COLO668 (cell line): ENCODE results near the gene FER1L5.

Source experiments
- DNase-seq: peaks from one replicate; lab custom pipeline; 2025; ENCODE audit not compliant: unreplicated experiment; lab: John Stamatoyannopoulos, UW

FER1L5 gene

DNA sequence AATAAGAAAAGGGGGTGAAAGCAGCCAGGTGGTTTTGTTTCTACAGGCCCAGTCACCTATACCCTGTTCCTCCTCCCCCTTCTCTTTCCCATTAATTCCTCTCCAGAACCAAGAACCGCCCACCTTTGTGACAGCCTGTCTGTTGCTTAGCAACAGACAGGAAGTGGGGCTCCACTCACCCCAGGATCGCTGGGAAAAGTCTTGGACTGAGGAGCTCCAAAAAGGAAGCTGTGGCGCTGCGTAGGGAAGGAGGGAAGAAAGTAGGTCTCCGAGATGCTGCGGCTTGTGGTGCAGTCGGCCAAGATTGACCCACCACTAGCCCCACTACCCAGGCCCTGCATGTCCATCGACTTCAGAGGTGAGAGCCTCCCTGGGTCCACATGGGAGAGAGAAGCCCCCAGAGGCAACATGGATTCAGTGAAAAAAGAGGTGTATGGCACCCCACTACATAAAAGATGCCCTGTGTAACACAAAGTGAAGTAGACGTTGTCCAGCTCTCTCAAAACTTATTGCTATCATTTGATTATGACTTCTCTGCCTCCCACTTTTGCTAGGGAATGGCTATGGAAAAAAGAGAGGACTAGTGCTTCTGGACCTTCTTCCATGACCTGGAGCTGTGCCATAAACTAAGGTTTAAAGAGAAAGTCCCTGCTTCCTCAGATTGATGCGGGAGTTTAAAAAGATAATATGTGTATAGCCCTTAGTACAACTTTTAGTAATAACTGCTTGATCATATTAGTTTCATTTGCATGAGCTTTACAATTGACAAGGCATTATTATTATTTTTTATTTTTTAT is at the start of gene FER1L5:
Gene FER1L5 (plus strand): TSS at position 201 of the 797 bp plus-strand sequence. CDS start 73 bp downstream, at position 274.
- no peak for DNase-seq

DNA sequence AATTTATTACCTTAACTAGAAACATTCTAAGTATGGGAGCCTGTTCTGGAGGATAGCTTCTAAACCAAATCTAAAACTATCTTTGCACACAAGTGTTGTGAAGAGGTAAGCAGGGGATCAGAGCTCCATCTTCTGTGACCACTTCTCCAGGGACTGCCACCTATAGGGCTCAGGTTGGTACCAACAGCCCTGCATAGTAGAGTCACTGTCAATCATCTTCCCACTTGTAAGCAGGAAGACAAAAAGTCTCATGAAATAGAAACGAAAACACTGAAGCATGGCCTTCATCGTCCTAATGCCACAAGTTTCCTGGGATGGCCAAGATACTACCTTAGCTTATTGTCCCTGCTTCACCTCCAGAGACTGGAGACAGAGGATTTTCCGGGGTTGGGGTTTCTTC is 48.3 kb upstream of the FER1L5 start:
- no peak for DNase-seq

DNA sequence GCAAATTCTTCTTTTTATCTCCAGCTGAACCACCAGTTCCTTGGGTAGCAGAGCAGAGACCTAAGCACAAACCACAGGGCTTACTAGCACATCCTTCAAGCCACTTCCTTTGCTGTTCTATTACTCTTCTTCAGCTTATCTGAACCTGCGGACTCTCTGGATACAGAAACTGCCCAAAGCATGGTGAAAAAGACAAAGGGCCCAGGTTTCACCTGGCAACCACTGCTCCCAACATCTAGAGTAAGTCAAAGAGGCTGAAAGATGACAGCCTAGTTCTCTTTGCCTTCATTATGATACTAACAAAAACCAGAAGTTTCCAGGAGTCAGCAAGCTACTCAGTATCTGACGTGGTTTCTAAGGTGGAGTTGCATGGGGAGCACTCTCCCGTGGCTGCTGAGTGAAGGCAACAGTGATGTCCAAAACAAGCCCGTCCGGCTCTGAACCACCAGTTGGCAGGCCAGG is 47.8 kb upstream of the FER1L5 start:
- no peak for DNase-seq

DNA sequence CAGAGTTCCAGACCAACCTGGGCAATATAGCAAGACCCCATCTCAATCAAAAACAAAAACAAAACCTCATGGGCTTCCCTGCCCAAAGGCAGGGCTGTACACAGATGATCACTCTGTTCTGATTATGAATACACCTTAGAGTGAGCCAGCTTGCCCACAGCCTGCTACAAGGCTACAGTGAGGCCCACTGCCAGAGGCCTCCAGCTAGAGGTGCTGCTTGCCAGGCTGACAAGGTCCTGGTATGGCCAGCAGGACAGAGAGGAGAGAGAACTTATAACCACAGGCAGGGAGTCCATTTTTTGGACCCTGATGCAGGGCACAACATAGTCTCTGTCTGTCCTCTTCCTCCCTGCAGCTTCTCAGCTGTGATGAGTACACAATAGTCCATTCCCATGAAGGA is 46.0 kb upstream of the FER1L5 start:
- no peak for DNase-seq

DNA sequence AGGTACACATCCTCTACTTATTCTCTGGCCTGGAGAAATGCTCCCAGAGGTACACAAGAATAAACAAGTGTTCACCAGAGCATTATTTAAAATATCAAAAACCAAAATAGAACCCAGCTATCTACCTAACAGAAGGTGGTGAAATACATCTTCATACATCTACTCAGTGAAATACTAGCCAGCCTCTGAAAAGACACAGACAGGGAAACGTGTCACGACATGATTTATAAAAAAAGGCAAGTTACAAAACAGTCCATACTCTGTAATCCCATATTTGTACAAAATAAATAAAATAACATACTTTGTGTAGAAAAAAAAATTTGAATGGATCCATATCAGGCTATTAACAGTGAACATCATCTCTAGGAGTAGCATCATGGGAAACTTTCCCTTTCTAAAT is 42.6 kb upstream of the FER1L5 start:
- DNase-seq = no peak

DNA sequence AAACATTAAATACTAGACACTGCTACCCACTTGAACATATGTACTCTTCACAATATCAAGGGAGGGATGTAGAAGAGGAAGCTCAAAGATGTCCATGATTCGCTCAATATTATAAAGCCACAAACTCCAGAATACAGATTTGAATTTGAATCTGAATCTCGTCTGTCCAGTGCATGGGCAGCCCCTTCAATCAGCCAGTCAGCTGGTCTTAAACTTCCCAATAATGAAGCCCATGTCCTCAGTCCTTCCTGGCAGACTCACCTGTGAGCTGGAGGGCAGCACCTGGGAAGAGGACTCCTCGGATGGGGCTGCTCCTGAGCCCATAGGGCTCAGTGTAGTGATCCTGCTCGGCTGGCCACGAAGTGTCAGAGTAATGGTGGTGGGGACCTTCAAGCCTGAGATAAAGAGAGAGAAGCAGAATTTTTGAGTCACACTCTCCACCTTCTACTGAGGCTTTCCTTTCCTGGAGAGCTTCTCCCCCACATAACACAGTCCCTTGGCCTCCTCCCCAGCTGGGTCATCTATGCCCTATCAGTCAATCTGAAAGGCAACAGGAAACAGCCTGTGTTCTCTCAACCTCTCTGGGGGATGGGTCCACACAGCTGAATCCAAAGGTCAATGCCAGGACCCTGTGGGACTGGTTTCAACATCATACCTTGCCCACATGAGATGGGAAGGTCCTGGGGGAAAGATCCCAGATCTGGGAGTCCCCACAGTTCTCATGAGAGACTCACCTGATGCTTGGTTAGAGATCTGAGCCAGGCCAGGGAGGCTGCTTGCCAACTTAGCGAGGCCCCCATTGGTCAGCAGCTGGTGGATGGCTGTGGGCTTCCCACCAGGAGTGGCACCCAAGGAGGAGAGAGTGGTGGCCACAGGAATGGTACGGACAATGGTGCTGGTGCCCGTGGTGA is 40.9 kb upstream of the FER1L5 start:
- no peak for DNase-seq

DNA sequence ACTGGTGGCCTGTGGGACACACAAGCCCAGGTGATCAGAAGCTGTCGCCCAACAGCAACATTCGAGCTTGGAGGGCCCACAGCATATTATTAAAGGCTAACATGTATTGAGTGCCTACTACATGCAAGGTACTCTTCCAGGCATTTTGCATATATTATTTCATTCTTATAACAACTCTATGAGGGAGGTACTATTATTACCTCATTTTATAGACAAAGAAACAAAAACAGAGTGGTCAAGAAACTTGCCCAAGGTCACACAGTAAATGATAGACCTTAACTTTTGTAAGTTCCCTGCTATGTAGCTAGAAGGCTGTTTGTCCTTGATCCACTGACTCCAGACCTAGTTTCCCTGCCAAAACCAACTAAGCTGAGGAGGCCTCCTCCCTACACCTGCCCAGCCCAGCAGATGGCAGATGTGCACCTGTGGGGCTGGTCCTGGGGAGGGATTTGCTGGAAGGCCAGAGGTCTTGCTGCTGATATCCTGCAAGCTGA is 40.2 kb upstream of the FER1L5 start:
- peak; percentile 5 for DNase-seq

DNA sequence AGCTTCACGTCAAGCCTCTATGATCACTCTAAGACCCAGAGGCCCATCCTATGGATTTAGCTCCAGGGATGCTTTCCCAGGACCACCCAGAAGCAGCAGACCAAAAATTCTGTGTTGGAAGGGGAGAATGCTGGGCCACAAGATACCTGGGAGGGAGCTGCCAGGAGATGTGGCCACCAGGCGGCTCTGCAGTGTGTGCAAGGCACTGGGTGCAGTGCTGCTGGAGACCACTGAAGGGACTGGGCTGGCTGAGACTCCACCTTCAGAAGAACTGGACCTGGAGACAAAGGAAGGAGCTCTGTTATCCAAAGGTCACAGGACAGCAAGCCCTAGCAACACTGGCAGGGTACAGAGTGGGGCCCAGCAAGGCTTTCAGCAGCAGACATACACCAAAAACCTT is 38.5 kb upstream of the FER1L5 start:
- no peak for DNase-seq

GRCh38 chr2:96608469-96609455 is 33.8 kb upstream of the FER1L5 start:
- DNase-seq = no peak

GRCh38 chr2:96616128-96616527 is 26.4 kb upstream of the FER1L5 start:
- DNase-seq = no peak

DNA sequence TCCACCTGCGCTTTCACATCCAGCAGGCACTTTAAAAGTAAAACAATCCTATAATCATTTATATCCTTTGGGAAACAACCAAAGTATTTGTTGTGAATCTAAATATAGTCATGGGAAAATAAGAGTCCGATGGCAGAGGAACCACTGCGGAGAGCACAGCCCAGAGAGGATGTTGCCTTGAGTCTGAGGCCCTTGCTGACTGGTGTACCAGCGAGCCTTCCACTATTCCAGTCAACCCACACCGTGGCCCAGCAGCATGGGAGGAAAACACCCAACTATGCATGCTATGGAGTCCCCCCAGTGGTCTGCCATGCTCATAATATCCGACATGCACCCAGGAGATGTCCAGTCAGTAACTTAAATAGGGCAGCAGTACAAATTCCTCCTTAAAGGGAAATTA is 26.0 kb upstream of the FER1L5 start:
- no peak for DNase-seq

DNA sequence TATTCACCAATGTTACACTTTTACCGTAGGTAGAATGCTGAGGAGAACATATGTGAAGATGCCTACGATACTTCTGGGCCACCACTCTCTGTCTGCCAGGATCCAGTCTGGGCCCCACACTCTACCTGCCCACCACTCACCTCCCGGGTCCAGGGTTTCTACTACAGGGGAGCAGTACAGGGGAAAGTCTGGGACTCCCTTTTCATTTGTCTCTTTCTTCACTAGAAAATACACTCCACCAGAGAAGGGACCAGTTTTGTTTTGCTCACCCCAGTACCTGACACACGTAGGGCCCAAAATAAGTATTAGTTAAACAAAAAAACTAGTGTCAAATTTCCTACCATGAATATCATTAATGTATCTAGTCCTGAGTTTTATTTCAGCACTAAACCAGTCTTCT is 25.6 kb upstream of the FER1L5 start:
- DNase-seq = no peak

DNA sequence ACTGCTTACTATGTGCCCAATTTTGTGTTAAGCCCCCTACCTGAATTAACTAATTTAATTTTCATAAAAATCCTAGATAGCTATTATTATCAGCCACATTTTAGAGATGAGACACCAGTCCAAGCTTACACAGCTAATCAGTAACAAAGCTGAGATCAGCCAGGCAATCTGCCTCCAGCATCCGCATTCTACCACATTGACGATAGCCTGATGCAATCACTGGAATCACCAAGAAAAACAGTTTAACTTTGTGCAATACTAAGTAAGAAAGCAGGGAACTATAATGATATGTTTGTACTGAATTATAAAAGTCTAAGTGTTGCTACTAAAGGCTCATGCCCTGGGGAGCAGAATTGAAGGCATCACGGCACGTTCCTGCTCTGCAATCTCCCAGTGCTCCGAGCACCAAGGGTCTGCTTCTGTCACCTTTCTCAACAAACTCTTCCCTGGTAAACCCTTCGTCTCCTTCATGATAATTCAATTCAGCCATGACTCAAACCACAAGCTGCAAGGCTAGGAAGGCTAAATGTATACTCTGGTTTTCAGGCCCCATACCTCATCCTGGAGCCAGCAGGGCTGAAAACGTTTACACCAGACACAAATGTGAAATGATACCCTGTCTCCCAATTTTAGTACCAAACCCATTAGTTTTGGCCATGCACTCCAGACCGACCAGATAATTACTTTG is 23.8 kb upstream of the FER1L5 start:
- no peak for DNase-seq

- no peak for DNase-seq
These were observed 20.0 kb upstream of the FER1L5 start for GRCh38 chr2:96622544-96622943.

DNA sequence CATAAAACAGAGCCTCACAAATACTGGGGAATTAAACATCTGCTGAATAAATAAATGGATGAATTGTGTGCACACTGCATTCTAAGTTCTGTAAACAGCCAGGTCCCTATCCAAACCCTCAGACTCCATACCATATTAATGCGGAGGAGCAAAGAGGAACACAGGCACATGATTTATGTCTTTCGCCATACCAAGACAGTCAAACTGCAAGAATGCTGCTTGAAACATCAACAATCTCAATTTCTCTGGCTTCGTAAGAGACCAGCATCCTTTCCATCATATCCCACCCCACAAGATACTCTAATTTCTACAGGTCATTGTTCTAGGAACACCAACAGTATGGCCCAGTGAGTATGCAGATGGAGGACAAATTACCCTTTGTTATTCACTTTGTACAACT is 19.4 kb upstream of the FER1L5 start:
- DNase-seq = no peak

DNA sequence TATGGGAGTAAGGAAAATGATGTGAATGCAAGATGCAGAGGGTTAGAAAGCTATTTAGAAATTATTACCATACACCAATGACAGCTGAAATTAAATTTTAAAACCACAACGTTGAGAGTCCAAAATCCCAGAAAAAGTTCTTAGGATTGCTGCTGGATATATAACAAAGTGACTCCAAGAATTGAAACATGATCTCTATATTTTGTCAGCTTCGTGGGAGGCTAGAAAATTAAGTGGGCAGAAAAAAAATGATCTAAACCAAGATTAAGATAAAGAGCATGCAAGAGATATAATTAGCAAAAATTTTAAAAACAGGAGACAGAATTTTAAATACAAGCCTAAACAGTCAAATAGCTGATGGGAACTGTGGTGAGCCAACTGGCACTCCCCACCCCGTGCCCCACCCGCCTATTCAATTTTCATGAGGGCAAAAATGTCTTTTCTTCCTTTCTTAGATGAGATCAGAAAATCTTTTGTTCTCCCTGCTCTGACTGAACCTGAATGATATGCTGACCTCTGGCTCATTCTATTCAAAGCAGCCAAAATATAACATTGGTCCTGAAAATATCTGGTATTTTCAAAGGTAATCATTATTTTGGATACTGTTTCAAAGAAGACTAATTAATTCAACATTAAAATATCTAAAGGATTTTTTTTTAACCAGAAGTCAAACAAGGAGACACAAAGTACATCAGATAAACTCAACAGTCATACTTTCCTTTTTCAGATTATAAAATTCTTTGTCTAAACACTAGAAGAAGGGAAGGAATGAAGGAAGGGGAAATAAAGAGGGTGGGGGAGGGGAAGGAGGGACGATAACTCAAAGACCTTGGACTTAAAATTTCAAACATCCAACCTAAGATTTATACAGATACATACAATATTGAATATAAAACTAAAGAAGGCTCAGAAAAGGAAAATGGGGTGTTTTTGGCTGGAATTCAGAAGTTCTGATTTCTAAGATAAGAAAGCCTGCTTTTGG is 16.7 kb upstream of the FER1L5 start:
- no peak for DNase-seq

DNA sequence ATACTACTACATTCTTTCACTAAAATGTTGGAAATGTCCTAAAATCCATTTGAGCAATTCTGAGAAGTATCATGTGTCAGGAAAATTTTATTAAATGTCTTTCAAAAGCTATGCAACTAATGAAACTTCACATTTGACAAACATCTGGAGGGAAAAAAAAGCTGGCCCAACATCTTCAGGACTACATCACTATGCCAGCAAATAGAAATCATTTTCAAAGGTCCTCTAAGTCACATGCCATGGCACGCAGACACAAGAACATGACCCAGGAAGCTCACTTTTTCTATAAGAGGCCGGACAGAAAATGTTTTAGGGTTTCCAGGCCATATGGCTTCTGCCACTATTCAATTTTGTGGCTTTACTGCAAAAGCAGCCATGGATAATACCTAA is 16.0 kb upstream of the FER1L5 start:
- no peak for DNase-seq

DNA sequence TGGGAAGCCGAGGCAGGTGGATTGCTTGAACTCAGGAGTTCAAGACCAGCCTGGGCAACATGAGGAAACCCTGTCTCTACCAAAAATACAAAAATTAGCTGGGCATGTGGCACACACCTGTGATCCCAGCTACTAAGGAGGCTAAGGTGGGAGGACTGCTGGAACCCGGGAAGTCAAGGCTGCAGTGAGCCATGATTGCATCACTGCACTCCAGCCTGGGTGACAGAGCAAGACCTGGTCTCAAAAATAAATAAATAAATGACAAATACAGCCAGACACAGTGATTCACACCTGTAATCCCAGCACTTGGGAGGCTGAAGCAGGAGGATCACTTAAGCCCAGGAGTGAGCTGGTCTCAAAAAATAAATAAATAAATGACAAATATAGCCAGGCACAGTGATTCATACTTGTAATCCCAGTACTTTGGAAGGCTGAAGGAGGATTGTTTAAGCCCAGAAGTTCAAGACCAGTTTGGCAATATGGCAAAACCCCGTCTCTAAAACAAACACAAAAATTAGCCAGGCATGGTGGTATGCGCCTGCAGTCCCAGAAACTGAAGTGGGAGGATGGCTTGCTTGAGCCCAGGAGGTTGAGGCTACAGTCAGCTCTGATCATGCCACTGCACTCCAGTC is 10.6 kb upstream of the FER1L5 start:
- DNase-seq = no peak
